Stimulated activated CD8-positive, alpha-beta memory T cell treated with anti-CD3 and anti-CD28 coated beads, Interleukin-2, amount 100 ng/mL, for 48 hours (primary cell): ENCODE measurements around the gene GSS.

Experiments used
- DNase-seq, 2 donors: peaks; one replicate each; pipeline ENCODE4 v3.0.0-alpha.2; 2020; ENCODE audit warnings: low read depth in 2 of 2

GSS gene

DNA sequence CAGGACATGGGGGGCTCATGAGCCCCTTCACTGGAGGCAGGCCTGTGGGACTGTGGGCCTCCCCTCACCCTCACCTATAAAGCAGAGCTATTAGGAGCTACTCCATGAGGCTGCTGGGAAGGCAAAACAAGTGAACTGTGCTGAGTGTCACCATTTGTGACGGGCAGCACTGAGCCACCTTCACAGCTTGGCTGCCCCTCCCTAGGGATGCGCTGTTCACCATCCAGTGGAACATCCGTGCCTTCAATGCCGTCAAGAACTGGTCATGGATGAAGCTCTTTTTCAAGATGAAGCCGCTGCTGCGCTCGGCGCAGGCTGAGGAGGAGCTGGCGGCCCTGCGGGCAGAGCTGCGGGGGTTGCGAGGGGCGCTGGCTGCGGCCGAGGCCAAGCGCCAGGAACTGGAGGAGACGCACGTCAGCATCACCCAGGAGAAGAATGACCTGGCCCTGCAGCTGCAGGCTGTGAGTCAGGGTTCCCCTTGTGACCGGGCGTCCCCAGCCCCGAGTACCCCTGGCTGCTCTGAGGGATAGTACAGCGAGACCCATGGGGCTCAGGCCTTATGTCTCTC is 38.4 kb upstream of the GSS start:
- DNase-seq: no peak

GRCh38 chr20:34992751-34993417 is 37.3 kb upstream of the GSS start:
- DNase-seq: no peak

- DNase-seq: no peak
These were observed 35.1 kb upstream of the GSS start for GRCh38 chr20:34990661-34991214.

DNA sequence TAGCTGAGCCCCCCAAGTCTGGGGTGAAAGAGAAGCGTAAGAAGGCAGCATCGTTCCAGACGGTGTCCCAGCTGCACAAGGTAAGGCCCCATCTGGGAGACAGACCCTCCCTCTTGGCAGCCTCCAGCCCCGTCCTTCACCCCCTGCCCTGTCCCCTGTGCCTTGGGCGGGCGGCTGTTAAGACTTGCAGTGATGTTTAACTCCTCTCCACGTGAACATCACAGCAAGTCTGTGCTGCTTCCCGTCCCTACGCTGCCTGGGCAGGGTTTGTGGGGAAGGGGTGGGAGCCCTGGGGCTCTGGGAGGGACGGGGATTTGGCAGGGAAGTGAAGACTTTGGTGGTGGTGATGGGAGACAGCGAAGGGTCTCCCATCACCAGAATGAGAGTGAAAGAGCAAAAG is 34.6 kb upstream of the GSS start:
- no peak for DNase-seq

DNA sequence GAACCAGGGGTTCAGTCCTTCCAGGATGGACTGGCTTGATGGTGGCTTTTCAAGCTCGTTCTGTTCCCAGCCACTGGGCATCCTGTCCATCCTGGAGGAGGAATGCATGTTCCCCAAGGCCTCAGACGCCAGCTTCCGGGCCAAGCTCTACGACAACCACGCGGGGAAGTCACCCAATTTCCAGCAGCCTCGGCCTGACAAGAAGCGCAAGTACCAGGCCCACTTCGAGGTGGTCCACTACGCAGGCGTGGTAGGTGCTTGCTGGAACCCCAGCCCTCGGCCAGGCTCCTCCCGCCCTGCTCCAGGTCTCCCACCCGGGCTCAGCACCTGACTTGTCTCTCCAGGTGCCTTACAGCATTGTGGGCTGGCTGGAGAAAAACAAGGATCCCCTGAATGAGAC is 34.1 kb upstream of the GSS start:
- no peak for DNase-seq

DNA sequence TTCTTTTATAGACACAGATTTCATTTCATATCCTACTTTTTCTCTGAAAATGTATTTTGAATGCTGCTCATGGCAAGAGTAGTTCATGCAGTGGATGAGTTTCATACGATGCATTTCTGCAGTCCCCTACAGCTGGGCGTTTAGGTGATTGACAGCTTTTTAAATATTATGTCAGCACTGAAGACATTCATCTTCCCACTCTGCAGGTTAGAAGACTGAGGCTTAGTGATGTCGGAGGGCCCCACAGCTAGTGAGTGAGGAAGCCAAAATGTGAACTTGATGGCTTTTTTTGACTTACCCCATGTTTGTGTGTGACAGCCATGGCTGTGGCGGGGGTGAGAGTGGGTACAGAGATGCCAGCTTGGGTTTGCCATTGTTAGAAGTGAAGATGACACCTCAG is 33.5 kb upstream of the GSS start:
- DNase-seq: no peak

DNA sequence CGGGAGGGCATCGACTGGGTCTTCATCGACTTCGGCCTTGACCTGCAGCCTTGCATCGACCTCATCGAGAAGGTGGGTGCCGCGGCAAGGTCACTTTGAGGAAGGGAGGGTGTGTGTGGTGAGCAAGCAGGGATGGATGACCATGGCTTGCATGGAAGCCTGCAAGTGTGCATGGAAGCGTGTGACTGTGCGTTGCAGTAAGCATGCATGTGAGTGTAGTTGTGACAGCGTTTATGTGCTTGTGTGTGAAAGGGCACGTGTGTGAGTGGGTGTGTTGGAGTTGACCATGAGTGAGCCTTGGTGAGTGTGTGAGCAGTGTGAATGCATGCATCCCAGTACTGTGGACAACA is 32.6 kb upstream of the GSS start:
- no peak for DNase-seq

- DNase-seq: no peak
These were observed 31.9 kb upstream of the GSS start for GRCh38 chr20:34987288-34988190.

DNA sequence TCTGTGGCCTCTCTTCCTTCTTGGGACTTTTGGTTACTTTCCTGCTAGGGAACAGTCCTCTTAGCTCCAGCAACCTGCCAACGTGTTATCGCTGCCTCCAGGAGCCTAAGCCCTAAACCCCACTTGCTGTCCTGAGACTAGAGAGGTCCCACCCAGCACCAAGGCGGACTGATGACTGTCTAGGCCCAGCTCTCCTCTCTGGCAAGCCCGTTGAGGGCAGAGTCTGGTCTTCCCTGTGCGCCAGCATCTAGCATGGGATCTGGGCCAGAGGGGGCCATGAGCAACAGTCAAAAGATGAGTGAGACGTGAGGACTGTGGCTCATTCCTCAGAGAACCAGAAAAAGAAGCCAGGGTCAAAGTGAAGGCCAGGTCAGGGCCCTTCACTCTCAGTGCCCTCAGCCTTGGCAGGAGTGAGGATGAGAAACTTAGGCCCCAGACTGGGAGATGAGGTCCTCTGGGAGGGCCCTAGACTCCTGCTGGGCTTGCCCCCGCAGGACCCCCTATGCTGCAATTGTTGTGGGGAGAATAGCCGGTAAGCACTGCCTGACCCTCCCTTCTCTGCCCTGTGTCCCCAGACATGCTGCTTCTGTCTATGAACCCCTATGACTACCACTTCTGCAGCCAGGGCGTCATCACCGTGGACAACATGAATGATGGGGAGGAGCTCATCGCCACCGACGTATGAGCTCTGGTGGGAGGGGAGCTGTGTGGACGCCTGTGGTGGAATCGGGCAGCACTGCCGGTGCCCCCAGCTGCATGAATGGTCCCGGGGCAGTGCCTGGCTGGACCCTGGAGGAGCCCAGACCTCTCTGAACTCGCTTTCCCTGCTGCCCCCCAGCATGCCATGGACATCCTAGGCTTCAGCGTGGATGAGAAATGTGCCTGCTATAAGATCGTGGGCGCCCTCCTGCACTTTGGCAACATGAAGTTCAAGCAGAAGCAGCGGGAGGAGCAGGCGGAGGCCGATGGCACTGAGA is 31.0 kb upstream of the GSS start:
- no peak for DNase-seq

DNA sequence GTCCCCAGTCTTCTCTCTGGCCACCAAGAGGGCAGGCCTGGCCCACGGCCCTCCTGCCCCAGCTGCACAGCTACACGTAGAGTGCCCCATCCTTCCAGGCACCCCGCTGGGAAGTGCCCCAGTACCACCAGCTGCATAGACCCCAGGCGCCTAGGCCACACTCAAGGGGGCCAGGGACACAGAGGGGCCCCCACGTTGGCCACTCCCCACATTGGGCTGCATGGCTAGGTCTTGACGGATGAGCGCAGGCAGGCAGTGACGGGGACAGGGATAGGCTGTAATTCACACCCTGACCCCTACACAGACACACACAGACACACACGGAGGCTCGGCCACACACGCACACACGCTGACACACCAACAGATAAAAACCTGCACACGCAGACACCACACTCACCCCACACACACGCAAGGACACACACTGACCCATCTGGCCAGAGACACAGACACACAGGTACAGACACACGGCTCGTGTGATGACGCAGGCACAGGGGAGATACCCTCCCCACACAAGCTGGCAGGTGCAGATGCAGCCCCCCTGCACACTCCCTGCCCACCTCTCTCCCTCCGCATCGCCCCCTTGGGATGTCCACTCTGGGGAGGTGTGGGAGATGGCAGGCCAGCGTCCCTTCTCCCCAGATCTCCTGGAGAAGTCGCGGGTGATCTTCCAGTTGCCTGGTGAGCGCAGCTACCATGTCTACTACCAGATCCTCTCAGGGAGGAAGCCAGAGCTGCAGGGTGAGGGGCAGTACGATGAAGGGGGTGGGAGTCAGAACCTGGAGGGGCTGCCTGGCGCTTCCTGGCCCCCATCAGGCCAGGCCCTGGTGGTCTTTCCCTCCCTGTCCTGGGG is 30.1 kb upstream of the GSS start:
- DNase-seq: no peak

DNA sequence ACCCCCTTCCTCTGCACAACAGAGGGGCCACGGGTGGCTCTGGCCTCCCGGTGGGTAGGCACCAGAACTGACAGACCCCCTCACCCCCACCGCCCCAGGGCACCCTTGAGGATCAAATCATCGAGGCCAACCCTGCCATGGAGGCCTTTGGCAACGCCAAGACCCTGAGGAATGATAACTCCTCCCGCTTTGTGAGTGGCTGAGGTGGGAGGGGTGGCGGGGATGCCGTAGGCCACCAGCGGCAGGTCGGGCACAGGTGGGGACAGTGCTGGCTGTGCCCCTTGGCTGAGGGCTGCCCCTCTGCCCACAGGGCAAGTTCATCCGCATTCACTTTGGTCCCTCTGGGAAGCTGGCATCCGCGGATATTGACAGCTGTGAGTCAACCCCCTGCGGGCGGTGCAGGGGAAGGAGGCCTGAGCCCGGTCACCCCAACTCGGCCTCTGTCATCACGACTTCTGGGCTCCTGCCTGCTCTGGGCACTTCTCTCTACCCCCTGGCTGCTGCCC is 29.2 kb upstream of the GSS start:
- no peak for DNase-seq

DNA sequence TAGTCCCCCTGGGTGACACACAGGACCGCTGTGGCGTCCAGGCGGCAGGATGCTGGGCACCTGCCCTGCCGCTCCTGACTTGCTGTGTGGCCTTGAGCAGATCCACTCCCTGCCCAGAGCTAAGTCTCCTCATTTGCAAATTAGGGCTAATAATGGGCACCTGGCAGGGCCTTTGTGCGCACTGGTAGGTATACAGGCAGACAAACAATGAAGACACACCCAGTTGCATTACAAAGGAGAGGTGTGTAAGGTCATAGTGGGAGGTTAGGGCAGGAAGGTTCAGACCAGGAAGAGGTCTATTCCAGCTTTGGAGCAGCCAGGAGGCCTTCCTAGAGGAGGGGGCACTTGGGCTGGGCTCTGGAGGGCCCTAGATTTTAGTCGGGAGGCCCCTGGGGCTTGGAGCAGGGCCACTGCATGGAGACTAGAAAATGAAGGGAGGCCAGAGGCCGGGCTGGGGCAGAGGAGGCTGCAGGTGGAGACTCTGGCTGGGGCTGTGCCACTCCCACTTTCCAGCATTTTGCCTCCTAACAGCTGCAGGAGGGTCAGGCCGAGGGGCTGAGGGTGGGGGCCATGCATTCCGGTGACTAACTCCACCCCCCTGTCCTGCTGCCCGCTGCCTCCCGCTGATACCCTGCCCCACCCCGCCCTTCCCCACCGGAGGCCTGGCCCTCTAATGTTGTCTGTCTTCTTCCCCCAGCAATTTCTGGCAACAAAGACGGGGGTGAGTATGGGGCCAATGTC is 28.6 kb upstream of the GSS start:
- DNase-seq: no peak

- no peak for DNase-seq
These were observed 27.6 kb upstream of the GSS start for GRCh38 chr20:34983089-34983820.

GRCh38 chr20:34982270-34983088 is 26.9 kb upstream of the GSS start:
- no peak for DNase-seq

- DNase-seq: no peak
These were observed 25.1 kb upstream of the GSS start for GRCh38 chr20:34980543-34981233.

DNA sequence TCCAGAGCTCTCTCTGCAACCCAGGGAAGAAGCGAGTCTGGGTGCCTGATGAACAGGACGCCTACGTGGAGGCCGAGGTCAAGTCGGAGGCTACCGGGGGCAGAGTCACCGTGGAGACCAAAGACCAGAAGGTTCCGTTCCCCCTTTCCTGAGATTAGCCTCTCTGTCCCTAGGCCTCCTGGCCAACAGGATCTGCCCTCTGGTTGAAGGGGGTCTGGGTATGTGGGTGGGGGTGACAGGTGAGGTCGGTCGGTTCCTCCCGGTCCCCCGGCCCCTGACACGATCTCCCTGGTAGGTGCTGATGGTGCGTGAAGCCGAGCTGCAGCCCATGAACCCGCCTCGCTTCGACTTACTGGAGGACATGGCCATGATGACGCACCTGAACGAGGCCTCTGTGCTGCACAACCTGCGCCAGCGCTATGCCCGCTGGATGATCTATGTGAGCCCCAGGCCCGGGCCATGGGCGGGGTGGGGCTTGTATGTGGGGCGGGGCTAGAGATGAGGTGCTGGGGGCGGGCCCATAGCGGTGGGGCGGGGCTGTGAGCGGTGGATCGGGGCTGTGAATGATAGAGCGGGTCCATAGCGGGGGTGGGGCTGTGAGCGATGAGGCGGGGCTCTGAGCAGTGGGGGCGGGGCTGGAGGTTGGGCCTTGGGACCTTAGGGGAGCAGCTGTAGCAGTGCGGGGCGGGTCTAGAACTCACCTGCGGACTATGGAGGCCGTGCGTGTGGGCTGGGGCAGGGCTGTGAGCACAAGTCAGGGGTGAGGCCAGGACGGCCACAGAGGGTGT is 24.0 kb upstream of the GSS start:
- peak; percentile 12 to 26 for DNase-seq
